Liver (tissue), 9 donors: ENCODE results near the gene GABARAP. TPM values are rescaled to one million over a fixed set of nuclear protein-coding genes. Genes with fewer than 3 reads are reported as not detected.

Source experiments
- DNase-seq: peaks from one replicate; pipeline ENCODE4 v3.0.0-alpha.2; 2017; ENCODE audit warnings: low spot score
- H3K27ac ChIP-seq, 2 donors: one replicate each; pipeline ENCODE4 v1.7.0; 2013; ENCODE audit warnings: inconsistent platforms in 2 of 2, low read length in 2 of 2, control low read depth in 1 of 2, low read depth in 1 of 2, mild to moderate bottlenecking in 1 of 2
- H3K27me3 ChIP-seq, 4 donors: one replicate each; pipeline versions ENCODE4 v1.6.1 to v1.7.0; 2013; ENCODE audit warnings: low read length in 3 of 4, inconsistent platforms in 1 of 4, mild to moderate bottlenecking in 1 of 4, moderate library complexity in 1 of 4; ENCODE audit not compliant: control insufficient read depth in 4 of 4, insufficient read depth in 4 of 4
- H3K36me3 ChIP-seq, 4 donors: one replicate each; pipeline versions ENCODE4 v1.6.1 to v1.7.0; 2013; ENCODE audit warnings: low read length in 3 of 4, mild to moderate bottlenecking in 3 of 4, low read depth in 1 of 4, moderate library complexity in 1 of 4; ENCODE audit not compliant: control insufficient read depth in 4 of 4, insufficient read depth in 3 of 4
- H3K4me1 ChIP-seq, 4 donors: one replicate each; pipeline versions ENCODE4 v1.6.1 to v1.7.0; 2013; ENCODE audit warnings: low read length in 3 of 4, mild to moderate bottlenecking in 3 of 4, moderate library complexity in 1 of 4; ENCODE audit not compliant: control insufficient read depth in 4 of 4, insufficient read depth in 4 of 4
- H3K4me3 ChIP-seq, 3 donors: one replicate each; pipeline versions ENCODE4 v1.6.1 to v1.7.0; 2013; ENCODE audit warnings: low read length in 3 of 3, control low read depth in 1 of 3, low read depth in 1 of 3, mild to moderate bottlenecking in 1 of 3
- H3K9ac ChIP-seq, 2 donors: one replicate each; pipeline ENCODE4 v1.7.0; 2013; ENCODE audit warnings: low read length in 2 of 2, mild to moderate bottlenecking in 2 of 2, moderate library complexity in 2 of 2, control low read depth in 1 of 2, low read depth in 1 of 2
- H3K9me3 ChIP-seq, 4 donors: one replicate each; pipeline versions ENCODE4 v1.6.1 to v1.7.0; 2013; ENCODE audit warnings: low read length in 3 of 4; ENCODE audit not compliant: control insufficient read depth in 4 of 4
- CTCF ChIP-seq: fragments of 150-350 bp; IDR thresholded peaks from 2 replicates; pipeline ENCODE4 v1.5.1; 2017; ENCODE audit warnings: improper control_type of control experiment, low read depth, low read length; ENCODE audit not compliant: missing input control
- EGR1 ChIP-seq, 2 donors: IDR thresholded peaks; 2 replicates each; pipeline ENCODE4 v1.6.1; 2016 to 2018; ENCODE audit warnings: antibody characterized with exemption in 2 of 2, low read depth in 2 of 2
- FOXA1 ChIP-seq: IDR thresholded peaks from 2 replicates; pipeline ENCODE4 v1.6.1; 2016; ENCODE audit warnings: antibody characterized with exemption
- FOXA2 ChIP-seq: IDR thresholded peaks from 2 replicates; pipeline ENCODE4 v1.6.1; 2016; ENCODE audit warnings: antibody characterized with exemption
- GABPA ChIP-seq, 2 donors: IDR thresholded peaks in 1 of 2; conservative IDR thresholded peaks in 1 of 2; 2 replicates each; pipeline ENCODE4 v1.6.1; 2016; ENCODE audit warnings: antibody characterized with exemption in 2 of 2, mild to moderate bottlenecking in 1 of 2, moderate library complexity in 1 of 2
- HNF4A ChIP-seq, 2 donors: conservative IDR thresholded peaks; 2 replicates each; pipeline ENCODE4 v1.6.1; 2016; ENCODE audit warnings: antibody characterized with exemption in 2 of 2, mild to moderate bottlenecking in 2 of 2
- HNF4G ChIP-seq: IDR thresholded peaks from 2 replicates; pipeline ENCODE4 v1.6.1; 2016; ENCODE audit warnings: antibody characterized with exemption
- JUND ChIP-seq, 2 donors: IDR thresholded peaks; 2 replicates each; pipeline ENCODE4 v1.6.1; 2016; ENCODE audit warnings: antibody characterized with exemption in 2 of 2
- MAX ChIP-seq: IDR thresholded peaks from 2 replicates; pipeline ENCODE4 v1.6.1; 2016; ENCODE audit warnings: antibody characterized with exemption
- NR2F2 ChIP-seq: IDR thresholded peaks from 2 replicates; pipeline ENCODE4 v1.6.1; 2016; ENCODE audit warnings: antibody characterized with exemption
- RAD21 ChIP-seq, 2 donors: IDR thresholded peaks; 2 replicates each; pipeline ENCODE4 v1.6.1; 2016; ENCODE audit warnings: antibody characterized with exemption in 2 of 2, mild to moderate bottlenecking in 2 of 2
- REST ChIP-seq: IDR thresholded peaks from 2 replicates; pipeline ENCODE4 v1.6.1; 2016; ENCODE audit warnings: antibody characterized with exemption, mild to moderate bottlenecking
- RXRA ChIP-seq, 2 donors: IDR thresholded peaks; 2 replicates each; pipeline ENCODE4 v1.6.1; 2017 to 2018; ENCODE audit warnings: antibody characterized with exemption in 2 of 2, mild to moderate bottlenecking in 1 of 2
- SP1 ChIP-seq: IDR thresholded peaks from 2 replicates; pipeline ENCODE4 v1.6.1; 2018; ENCODE audit warnings: antibody characterized with exemption, mild to moderate bottlenecking
- TAF1 ChIP-seq: conservative IDR thresholded peaks from 2 replicates; pipeline ENCODE4 v1.6.1; 2016; ENCODE audit warnings: antibody characterized with exemption, mild to moderate bottlenecking
- YY1 ChIP-seq: IDR thresholded peaks from 2 replicates; pipeline ENCODE4 v1.6.1; 2016; ENCODE audit warnings: antibody characterized with exemption, mild to moderate bottlenecking
- ZBTB33 ChIP-seq: IDR thresholded peaks from 2 replicates; pipeline ENCODE4 v1.6.1; 2016; ENCODE audit warnings: antibody characterized with exemption
- WGBS: extraction: QIAGEN DNeasy Blood & Tissue Kit; methylation state at CpG from one replicate; pipeline ENCODE4 v1.1.7; 2013; 5-methylcytosine and 5-hydroxymethylcytosine counted together
- polyA plus RNA-seq, 2 donors: library from polyadenylated mRNA; stranded (reverse) in 1 of 2; unstranded in 1 of 2; fragments of 200-250 nt in 1 of 2; fragments of >200 nt in 1 of 2; fragmentation: Nextera tagmentation in 1 of 2; extraction: Ambion mirVana in 1 of 2; gene quantifications; one replicate each; pipeline versions ENCODE4 v1.2.1 to v1.2.3, GENCODE V29; 2013 to 2015
- total RNA-seq, 2 donors: library from RNA; depleted of rRNA; stranded (reverse); fragments of >200 nt; gene quantifications; one replicate each; pipeline ENCODE4 v1.2.3, GENCODE V29; 2014
- donor health status: healthy.
- donor health status: healthy.
- donor health status: healthy.
- donor health status: healthy.
- donor health status: healthy.

GABARAP gene
- total and polyA plus RNA-seq, 4 donors, result 74.4 to 489 (median 205) TPM

DNA sequence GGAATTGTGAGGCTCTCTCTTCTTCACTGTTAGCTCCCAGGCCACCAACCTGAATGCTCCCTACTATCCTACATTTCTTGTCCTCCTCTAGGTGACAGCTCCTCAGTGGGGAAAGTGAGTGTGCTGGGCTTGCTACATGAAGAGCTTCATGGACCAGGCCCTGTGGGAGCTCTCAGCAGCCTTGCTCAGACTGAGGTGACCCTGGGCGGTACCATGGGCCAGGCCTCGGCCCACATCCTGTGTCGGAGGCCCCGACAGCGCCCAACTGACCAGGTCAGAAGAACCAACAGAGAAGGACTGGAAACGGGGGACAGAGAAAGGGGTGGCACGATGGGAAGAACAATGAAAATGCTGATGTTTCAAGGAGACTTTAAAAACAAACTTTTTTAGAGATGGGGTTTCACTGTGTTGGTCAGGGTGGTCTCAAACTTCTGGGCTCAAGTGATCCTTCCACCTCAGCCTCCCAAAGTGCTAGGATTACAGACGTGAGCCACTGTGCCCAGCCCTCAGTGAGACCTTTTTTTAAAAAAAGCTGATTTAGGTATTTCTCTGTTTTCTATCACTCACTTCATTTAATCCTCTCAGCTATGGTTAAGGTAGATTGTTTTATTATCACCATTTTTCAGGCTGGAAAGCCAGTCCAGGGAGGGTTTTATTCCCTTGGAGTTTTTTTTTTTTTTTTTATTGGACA, 14.7 kb upstream of the GABARAP start:
- WGBS, result 90% methylated on average over 8 of the region's 8 CpGs
- Histone ChIP-seq H3K9me3 (no peaks in the 10 kb centered on the region), H3K27me3 (no peaks in the 10 kb centered on the region), H3K4me1 (peaks cover 11 to 47% (median 29%) of the 10 kb centered on the region in 4 donors), H3K27ac (peak overlapping the region; percentile 10 to 29), H3K36me3 (peaks cover 0 to 15% (median 9%) of the 10 kb centered on the region in 4 donors), H3K4me3 (no peak overlapping the region), H3K9ac (no peak overlapping the region)
- DNase-seq, result no peak
- TF ChIP-seq GABPA (IDR thresholded peaks at IDR 0.05 in 1 of 2, conservative IDR thresholded peaks at IDR 0.05 in 1 of 2) (no peak), CTCF (no peak), ZBTB33 (no peak), EGR1 (IDR thresholded peaks at IDR 0.05; ENCODE audit: low read depth in 2 of 2) (no peak), REST (no peak), YY1 (no peak), FOXA2 (no peak), HNF4G (no peak), HNF4A (conservative IDR thresholded peaks at IDR 0.05) (no peak), NR2F2 (no peak), FOXA1 (no peak), TAF1 (no peak), RAD21 (IDR thresholded peaks at IDR 0.05) (no peak), SP1 (no peak), RXRA (IDR thresholded peaks at IDR 0.05) (no peak), MAX (no peak), JUND (IDR thresholded peaks at IDR 0.05) (no peak)
